AG04450 (cell line): Measurements from ENCODE around the gene CCL22. TPM values are rescaled to one million over a fixed set of nuclear protein-coding genes. Genes with fewer than 3 reads are reported as not detected.

Experiments used
- CTCF ChIA-PET: fragments of 300-600, 350-600 bp; formaldehyde crosslinking; extraction: SDS; loops from one replicate; lab custom pipeline; 2022; ENCODE audit warnings: antibody characterized with exemption, inconsistent platforms; lab: Charles Lee
- POLR2A ChIA-PET: fragments of 350-600 bp; formaldehyde crosslinking; extraction: SDS; loops from one replicate; lab custom pipeline; 2021; ENCODE audit warnings: antibody characterized with exemption, inconsistent platforms; lab: Yijun Ruan, JAX
- DNase-seq: peaks from one replicate; pipeline ENCODE4 v3.0.0-alpha.2; 2011; ENCODE audit warnings: low read depth, low spot score
- H3K27ac ChIP-seq: one replicate; pipeline ENCODE4 v1.5.1; 2012; ENCODE audit warnings: low read depth, low read length, control low read depth
- H3K27me3 ChIP-seq: one replicate; pipeline ENCODE4 v1.6.0; 2012; ENCODE audit warnings: low read length; ENCODE audit not compliant: control insufficient read depth, insufficient read depth
- H3K4me3 ChIP-seq: 2 replicates; pipeline ENCODE4 v1.5.1; 2011; ENCODE audit warnings: mild to moderate bottlenecking, low read depth, low read length, control low read depth
- H3K9me3 ChIP-seq: 2 replicates; pipeline ENCODE4 v1.5.1; 2012; ENCODE audit warnings: low read length; ENCODE audit not compliant: control insufficient read depth, insufficient read depth
- polyA plus RNA-seq: library from polyadenylated mRNA; depleted of rRNA; stranded (reverse); fragments of >200 nt; gene quantifications from 2 replicates; pipeline ENCODE4 v1.2.3, GENCODE V29; 2011
- TF ChIP-seq, protein P1 (sequence below): IDR thresholded peaks from 2 replicates; pipeline ENCODE4 v1.5.1; 2011; ENCODE audit warnings: low read depth, low read length, control low read depth, inconsistent platforms

Gene CCL22
- polyA plus RNA-seq, 1 experiment: not detected

DNA sequence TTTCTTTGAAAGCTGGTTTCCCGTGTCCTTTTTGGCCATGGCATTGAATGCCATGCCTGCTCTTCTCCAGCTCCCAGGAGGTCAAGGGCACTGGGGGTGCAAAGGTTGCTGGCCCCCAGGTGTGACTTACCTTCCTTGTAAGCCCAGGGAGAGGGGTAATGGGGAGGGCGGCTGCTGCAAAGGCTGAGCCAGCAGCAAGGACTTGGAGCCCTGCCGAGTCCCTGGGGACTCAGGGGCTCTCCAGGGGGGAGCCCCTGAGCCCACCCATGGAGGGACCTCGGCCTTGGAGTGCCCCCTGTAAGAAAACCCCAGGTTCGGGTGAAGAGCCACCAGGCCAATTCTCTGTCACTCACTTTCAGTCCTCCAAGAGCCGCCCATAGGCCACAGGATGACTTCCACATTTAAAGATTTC is 5.9 kb upstream of the CCL22 start:
- Histone ChIP-seq H3K27ac (no peak overlapping the region), H3K27me3 (peaks cover 61% of the 10 kb centered on the region), H3K9me3 (no peaks in the 10 kb centered on the region), H3K4me3 (no peak overlapping the region)
- ChIA-PET CTCF (no interaction called here), POLR2A (no interaction called here)
- no peak for DNase-seq
- TF ChIP-seq, protein P1, sequence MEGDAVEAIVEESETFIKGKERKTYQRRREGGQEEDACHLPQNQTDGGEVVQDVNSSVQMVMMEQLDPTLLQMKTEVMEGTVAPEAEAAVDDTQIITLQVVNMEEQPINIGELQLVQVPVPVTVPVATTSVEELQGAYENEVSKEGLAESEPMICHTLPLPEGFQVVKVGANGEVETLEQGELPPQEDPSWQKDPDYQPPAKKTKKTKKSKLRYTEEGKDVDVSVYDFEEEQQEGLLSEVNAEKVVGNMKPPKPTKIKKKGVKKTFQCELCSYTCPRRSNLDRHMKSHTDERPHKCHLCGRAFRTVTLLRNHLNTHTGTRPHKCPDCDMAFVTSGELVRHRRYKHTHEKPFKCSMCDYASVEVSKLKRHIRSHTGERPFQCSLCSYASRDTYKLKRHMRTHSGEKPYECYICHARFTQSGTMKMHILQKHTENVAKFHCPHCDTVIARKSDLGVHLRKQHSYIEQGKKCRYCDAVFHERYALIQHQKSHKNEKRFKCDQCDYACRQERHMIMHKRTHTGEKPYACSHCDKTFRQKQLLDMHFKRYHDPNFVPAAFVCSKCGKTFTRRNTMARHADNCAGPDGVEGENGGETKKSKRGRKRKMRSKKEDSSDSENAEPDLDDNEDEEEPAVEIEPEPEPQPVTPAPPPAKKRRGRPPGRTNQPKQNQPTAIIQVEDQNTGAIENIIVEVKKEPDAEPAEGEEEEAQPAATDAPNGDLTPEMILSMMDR: no peak

DNA sequence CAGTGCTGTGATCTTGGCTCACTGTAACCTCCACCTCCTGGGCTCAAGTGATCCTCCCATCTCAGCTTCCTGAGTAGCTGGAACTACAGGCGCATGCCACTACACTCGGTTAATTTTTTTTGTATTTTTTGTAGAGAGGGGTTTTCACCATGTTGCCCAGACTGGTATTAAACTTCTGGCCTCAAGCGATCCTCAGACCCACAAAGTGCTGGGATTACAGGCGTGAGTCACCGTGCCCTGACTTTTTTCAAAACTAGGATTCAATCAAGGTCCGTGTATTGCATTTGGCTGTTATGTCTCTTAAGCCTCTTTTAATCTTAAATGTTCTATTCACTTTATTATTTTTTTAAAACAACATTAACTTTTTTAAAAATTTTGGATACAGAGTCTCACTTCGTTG is 4.3 kb upstream of the CCL22 start:
- ChIA-PET POLR2A (no interaction called here), CTCF (no interaction called here)
- TF ChIP-seq, protein P1: no peak
- H3K27me3 ChIP-seq: peaks cover 55% of the 10 kb centered on the region
- no peak overlapping the region for H3K4me3 ChIP-seq
- DNase-seq: no peak
- H3K9me3 ChIP-seq: no peaks in the 10 kb centered on the region
- no peak overlapping the region for H3K27ac ChIP-seq

DNA sequence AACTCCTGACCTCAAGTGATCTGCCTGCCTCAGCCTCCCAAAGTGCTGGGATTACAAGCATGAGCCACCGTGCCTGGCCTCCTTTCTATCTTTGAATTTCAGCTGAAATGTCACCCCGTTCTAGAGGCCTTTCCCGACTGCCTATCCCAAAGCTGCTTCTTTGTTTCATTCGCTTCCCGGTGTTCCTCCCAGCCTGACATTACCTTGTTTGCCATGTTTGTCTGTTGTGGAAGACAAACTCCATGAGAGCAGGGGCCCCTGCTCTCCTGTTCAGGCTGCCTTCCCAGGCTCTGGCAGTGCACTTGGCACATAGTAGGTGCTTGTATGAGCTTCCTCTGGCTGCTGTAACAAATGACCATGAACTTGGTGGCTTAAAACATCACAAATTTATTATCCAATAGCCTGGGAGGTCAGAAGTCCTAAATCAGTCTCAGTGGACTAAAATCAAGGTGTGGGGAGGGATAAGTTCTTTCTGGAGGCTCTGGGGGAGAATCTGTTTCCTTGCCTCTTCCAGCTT is 2.6 kb upstream of the CCL22 start:
- H3K27me3 ChIP-seq: peaks cover 55% of the 10 kb centered on the region
- DNase-seq: no peak
- CTCF ChIA-PET: no interaction called here
- H3K27ac ChIP-seq: no peak overlapping the region
- no peak overlapping the region for H3K4me3 ChIP-seq
- no peaks in the 10 kb centered on the region for H3K9me3 ChIP-seq
- POLR2A ChIA-PET: no interaction called here
- TF ChIP-seq, protein P1: no peak

DNA sequence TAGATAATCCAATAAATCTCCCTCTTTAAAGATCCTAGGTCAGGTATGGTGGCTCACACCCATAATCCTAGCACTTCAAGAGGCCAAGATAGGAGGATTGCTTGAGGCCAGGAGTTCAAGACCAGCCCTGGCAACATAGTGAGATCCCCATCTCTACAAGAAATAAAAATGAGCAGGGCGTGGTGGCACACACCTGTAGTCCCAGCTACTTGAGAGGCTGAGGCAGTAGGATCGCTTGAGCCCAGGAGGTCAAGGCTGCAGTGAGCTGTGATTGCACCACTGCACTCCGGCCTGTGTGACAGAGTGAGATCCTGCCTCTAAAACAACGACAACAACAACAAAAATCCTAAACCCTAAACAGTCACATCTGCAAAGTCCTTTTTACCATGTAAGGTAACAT is 2.0 kb upstream of the CCL22 start:
- no peak overlapping the region for H3K27ac ChIP-seq
- DNase-seq: no peak
- ChIA-PET CTCF (no interaction called here), POLR2A (no interaction called here)
- H3K27me3 ChIP-seq: peaks cover 57% of the 10 kb centered on the region
- H3K9me3 ChIP-seq: no peaks in the 10 kb centered on the region
- TF ChIP-seq, protein P1: no peak
- H3K4me3 ChIP-seq: no peak overlapping the region

DNA sequence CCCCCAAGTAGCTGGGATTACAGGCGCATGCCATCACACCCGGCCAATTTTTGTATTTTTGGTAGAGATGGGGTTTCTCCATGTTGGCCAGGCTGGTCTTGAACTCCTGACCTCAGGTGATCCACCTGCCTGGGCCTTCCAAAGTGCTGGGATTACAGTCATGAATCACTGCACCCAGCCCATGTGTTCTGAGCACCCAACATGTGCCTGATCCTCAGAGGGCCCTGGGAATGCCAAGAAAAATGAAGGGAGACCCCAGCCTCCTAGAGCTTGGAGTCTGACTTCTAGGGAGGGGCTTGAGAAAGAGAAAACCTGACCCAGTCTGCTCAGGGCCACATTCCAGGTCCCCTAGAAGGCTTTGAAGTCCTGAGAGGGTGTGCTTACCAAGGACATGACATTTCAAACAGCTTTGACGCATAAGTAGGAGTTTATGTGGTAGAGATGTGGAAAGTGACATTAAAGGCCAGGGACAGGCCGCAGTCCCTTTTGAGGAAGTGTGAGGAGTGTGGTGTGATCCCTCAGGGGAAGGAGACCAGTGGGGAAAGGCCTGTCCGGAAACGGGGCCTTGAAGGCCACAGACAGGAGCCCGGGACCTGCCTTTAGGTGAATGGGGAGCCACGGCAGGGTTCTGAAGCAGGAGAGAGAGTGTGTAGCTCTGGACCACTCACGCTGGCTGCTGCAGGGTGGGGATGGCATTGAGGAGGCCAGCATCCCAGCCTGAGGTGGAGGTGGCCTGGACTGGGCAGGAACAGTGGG is 1.1 kb upstream of the CCL22 start:
- CTCF ChIA-PET: interaction anchor here (0.7 kb wide), 1 partner anchor 200 kb away, joined by 3 read pairs; no protein-coding TSS in a partner anchor
- POLR2A ChIA-PET: no interaction called here
- no peaks in the 10 kb centered on the region for H3K9me3 ChIP-seq
- H3K4me3 ChIP-seq: no peak overlapping the region
- DNase-seq: no peak
- no peak overlapping the region for H3K27ac ChIP-seq
- H3K27me3 ChIP-seq: peaks cover 56% of the 10 kb centered on the region
- TF ChIP-seq, protein P1: no peak
